HG03039 (cell line): ENCODE results near the gene LRP5.
"Not testable (repeated sequence)": the region's sequence is repeated elsewhere in the genome, so short reads cannot be mapped to it uniquely, and the experiment has no call there.

Source experiments
- ATAC-seq: cut with Tn5 transposase; IDR thresholded peaks from one replicate; pipeline ENCODE4 v1.9.1; 2021; ENCODE audit warnings: mild to moderate bottlenecking, moderate library complexity; ENCODE audit not compliant: unreplicated experiment

Gene LRP5

DNA sequence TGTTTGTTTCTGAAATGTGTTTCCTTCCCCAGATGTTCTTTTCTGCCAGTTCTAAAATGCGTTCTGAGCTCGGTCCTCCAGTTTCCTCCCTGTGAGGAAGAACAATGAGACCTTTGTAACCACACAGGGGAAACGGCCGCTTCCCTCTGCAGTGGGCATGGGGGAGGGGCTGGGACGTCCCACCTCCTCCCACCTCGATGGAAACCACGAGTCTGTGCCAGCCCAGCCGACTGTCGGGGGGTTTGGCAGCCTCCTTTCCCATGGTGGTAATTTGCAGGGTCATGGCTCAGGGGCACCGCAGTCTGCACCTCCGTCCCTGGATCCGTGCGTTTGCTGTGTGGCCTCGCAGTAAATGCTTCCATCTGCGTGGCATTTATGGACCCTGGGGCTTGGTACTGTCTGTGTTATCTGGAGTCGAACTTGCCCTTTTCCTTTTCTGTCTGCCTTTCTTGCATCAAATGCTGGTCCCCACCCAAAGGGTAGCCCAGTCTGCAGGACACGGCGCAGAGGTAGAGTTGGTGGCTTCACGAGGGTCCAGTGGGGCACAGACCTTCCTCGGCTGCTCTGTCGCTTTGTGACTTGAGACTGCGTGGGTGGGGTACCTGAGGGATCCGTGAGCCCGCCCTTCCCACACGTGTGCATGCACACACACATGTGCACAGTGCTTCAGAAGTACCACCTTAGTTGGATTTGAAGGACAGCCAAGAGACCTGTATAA lies 16.1 kb downstream of the LRP5 start:
- no peak for ATAC-seq

DNA sequence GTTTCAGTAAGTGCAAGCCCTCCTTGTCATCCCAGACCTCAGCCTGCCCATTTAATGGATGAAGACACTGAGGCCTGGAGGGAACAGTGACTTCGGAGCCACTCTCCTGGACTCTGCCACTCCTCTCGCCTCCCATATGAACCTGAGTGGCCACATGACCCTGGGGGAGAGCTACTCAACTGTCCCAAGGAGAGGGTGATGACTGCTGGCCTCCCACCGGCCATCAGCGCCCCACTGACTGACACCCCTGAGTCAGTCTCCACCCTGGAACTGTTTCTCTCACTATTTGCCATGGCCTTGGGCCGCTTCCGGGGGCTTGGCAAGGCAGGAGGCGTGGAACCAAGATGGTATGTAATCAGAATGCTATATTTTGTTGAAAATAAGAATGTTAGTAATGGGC lies 17.1 kb downstream of the LRP5 start:
- ATAC-seq = no peak

DNA sequence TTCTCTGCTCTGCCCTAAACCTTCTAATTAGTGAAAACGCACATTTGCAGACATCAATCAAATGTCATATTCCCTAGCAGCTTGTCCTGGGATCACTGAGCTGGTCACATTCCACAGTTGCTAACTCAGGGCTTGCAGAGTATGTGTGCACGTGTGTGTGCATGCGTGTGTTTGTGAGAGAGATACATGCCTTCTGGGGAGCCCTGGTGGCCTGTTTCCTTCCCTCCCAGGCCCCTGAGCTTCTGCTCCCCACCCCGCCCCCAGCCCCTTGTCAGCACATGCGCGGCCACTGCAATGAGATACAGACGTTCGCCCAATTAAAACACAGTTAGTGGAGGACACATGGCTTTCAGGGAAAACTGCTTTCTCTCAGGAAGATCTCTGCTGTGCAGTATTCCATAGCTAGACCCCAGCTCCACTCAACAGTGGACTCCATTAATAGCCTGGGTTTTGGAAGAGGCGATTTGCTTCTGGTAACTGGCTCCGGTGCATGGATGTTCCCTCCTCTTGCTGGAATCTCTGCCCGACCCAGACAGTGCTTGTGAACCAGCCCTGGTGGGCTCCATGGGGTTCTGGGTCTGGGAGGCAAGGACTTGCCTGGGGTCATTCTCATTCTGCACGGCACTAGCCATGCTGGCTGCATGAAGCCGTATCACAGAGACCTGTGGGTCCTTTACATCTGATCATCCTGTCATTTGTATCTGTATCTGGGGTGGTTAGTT lies 17.7 kb downstream of the LRP5 start:
- no peak for ATAC-seq

DNA sequence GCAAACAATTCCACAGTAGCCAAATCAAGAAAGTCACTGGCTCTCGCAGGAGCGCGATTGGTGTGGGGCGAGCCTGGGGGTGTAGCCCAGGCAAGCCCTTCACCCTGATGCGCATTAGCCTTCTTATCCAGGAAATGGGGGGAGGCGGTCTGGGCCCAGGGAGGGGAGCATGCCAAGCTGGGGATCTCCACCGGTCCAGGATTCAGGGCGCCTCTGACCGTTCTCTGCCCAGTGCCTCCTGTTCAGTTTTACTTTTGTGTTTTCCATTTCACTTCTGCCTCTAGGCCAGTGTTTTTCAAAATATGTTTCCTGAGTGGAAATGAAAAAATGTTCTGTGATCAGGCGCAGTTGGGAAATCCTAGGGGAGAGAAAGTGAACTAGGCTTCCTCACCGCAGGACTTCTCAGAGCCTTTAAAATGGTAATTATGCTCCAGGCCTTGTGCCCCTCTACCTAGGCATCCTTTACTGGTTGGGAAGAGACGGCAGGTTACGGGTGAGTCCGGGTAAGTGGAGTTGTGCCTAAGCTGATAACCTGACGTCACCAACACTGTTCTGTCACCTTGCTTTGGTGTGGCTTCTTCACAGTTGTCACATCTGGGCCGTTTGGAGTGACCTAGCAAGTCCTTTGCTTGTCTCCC lies 18.4 kb downstream of the LRP5 start:
- no peak for ATAC-seq

DNA sequence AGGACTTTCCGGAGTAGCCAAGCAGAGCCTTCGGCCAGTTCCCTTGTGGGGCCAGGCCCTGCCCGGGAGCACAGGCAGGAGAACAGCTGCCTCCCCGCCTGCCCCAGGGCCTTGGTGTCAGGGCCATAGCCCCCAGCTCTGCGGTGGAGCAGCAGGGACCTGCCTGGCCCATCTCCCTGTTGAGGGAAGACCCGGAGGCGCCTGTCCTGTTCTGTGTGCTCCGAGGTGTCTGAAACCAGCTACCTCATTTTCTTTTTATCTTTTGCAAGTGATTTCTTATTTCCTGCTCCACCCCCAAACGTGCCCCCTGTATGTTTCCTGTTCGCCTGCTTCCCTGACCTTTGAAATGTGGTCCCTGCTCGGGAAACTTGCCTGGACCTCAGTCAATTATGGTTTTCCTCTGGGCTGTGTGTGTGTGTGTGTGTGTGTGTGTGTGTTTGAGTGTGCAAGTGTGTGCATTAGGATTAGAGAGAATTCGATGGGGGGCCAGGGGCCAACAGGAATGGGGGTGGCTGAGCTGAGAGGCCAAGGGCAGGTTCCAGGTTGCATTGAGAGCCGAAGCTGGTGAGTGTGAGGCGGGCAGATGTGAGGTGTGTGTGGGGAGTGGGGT lies 19.1 kb downstream of the LRP5 start:
- ATAC-seq = no peak

DNA sequence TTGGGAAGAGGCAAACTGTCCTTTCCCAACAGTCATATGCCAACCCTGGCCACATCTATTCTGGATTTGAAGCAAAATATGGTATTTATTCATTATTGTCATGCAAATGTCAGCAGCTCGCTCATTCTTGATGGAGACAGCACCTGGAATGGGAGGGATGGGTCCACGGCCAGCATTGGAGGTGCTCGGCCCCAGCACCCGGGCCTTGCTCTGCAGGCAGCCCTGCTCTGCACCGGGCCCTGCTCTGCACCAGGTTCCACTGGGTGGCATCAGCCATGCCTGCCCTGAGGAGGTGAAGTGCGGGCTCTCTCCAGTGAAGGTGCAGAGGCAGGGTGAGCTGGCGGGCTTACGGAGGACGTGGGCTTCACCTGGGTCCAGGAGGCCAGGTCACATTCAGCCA lies 19.8 kb downstream of the LRP5 start:
- ATAC-seq = no peak

DNA sequence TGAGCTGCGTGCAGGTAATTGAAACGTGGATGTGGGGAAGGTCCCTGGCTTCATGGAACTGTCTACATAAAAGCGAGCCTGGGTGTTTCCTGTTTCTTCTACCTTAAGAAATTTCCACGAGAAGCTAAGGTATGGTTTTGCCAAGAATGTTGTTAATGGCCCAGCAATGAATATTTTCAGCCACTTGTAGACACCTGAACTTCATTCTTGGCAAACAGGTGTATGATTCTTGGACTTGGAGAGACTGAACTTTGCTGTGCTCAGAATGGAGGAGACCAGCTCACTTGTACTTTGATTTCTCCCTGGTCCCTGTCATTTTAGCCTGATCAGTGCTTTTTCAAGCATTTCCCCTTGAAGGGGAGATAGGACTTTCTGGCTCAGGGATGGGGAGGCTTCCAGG lies 20.8 kb downstream of the LRP5 start:
- no peak for ATAC-seq

DNA sequence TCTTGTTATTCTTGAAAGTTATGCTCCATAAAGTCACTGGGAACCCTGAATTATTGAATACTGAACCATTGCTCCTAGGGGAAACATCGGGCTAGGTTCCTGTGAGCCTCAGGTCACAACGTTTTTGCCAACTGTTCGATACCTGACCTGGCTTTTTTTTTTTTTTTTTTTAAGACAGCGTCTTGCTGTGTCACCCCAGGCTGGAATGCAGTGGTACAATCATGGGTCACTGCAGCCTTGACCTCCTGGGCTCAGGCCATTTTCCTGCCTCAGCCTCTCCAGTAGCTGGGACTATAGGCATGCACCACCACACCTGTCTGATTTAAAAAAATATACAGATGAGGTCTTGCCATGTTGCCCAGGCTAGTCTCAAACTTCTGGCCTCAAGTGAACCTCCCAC lies 22.5 kb downstream of the LRP5 start:
- ATAC-seq = no peak

DNA sequence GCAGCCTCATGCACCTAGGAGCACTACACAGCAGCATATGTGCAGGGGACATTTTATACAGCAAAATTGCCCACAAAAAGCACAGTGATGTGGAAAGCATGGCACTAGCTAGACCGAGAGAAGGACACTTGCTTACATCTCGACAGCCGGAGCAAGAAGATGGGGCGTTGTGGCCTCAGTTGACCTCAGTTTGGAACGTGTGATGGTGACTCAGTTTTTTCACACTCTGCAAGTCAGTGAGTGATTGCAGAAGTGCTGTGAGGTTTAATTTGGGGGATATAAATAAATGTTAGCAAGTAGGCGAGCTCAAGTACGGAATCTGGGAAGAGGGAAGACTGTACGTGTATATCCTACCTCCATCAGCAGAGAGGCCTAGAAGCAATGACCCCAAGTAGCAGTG lies 23.3 kb downstream of the LRP5 start:
- ATAC-seq = no peak

DNA sequence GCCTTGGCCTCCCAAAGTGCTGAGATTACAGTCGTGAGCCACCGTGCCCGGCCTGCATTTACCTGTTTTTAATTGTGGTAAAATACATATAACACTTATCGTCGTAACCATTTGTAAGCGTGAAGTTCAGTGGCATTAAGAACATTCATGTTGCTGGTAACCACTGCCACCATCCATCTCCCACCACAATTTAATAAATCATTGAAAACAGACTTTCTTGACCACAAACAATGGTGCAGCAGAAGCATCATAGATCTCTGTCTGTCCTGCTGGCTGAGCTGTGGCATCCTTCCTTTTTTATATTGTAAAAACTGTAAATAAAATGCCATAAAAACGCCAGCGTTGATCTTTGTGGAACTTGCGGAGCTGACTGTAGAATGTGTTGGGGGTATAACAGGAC lies 24.3 kb downstream of the LRP5 start:
- no peak for ATAC-seq

DNA sequence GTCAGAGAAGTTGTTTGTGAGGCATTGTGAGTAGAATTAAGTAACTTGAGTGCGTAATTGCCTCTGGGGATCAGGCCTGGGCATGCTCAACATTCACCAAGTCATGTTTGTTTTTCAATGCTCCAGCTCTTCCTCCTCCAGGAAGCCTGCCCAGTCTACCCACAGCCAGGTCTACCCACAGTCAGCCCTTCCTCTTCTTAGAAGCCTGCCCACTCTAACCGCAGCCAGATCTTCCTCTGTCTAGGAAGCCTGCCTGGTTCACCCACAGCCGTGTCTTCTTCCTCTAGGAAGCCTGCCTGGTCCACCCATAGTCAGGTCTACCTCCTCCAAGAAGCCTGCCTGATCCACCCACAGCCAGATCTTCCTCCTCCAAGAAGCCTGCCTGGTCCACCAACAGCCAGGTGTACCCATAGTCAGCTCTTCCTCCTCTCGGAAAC lies 25.0 kb downstream of the LRP5 start:
- no peak for ATAC-seq

DNA sequence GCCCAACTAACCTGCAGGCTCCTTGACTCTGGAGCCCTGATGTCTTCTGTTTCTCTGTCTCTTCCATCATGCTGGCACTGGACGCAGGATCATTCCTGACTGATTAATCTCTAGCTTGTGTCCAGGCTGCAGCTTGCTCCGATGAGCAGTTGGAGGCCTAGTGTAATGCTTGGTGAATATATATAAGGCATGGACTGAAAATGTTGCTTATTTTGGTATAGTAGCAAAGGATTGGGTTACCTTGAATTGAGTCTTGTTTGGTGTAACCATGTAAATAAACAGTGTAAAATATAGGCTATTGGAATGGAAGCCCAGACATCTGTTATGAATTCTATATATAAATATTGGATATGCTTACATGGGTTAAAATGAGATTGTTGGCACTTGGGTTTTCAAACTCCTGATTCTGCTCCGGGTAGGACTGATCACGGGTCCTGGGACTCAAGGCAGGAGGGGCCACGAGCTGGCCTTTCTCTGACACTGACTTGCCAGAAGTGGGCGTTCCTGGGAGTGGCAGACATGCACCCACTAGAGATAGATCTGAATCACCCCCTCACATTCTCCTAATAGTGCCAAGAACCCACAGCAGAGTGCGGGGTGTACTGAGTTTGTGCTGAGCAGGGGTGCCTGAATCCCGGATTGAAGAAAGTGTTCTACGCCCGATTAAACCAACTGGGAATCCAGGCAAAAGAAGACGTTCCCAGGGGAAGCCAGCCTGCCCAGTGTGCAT lies 25.8 kb downstream of the LRP5 start:
- ATAC-seq = no peak

DNA sequence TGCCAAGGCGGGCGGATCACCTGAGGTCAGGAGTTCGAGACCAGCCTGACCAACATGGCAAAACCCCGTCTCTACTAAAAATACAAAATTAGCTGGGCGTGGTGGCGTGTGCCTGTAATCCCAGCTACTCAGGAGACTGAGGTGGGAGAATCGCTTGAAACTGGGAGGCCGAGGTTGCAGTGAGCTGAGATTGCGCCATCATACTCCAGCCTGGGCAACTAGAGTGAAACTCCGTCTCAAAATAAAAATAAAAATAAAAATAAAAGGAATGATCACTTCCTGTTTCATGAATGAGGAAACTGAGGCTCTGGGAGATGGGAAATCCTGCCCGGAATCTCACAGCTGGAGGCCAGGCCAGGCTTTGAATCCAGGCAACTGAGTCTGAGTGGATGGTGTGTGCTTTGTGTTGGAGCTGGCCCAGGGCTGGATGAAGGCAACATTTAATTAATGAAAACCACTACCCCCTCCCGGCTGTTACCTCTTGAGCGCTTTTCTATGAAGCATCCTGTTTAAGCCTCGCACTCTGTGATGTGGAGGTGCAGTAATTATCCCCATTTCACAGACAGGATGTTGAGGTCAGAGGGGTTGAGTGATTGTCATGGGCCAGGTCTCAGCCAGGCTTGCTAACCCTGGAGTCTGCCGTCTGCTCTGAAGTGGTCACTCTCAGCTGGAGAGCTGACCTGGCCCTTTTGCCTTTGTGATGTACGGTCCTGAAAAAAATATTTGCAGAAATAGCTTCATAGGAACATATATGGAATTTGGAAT lies 27.8 kb downstream of the LRP5 start:
- ATAC-seq = no peak

DNA sequence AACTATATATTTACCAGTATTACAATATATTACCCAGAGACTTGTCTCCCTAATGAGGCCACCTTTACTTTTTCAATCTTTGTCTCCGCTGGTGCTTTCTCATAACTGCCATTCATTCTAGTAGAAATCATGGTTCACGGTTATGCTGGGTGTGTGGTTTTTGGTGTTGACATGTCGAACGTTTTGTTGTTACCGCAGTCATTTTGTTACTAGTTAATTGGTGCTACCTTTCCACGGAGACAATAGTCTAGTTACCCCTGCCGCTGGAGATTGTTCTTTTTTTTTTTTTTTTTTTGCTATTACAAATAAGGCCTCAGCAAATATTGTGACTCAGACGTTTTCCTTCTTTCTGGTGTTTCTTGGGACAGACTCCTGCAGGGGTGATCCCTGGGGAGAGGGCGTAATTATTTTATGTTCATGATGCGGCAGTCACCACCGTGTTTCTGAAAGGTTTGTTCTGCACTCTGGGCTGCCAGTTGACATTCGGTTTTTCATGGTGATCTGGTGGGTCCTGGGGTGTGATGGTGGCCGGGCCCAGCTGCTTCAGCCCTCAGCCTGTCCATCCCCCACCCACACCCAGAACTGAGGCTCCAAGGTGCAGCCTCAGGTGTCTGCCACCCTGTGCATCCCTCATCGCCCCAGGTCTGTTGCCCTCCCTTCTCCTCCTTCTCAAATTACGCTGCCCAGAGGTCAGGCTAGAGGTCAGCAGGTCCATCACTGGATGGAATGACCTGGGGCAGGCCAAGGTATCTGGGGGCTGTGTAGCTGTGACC lies 28.6 kb downstream of the LRP5 start:
- ATAC-seq = no peak

DNA sequence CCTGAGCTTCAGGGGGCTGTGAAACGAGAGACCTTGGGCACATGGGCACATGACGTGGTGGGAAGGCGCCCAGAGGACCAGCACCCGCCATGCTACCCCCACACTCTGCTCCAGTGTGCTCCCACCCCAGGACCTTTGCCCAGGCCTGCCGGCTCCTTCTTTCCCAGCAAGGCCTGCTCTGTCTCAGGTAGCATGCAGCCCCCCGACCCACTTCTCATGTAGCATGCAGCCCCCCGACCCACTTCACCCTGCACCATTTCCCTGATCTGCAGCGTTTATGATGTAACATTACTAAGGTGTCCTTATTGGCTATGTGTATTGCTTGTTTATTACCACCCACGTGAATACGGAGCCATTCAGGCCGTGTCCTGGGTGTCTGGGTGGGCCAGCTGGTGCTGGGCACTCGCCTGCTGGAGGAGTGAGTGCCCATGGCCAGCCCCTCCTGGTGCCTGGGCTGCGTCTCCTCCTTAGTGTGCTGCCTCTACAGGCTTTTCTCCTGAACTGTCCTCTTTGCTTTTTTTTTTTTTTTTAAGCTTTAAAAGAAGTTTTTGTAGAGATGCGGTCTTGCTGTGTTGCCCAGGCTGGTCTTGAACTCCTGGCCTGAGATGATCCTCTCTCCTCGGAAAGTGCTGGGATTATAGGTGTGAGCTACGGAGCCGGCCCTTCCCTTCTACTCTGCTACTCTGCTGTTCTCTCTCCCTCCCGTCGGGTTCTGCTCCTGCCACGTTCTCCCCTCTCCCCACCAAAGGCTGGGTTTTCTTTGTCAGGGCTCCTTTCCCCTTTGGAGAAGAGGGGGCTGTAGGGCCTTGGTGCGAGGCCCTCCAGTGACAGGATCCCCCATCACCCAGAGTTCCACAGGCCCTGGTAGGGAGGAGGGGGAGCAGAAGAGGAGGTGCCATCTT lies 29.4 kb downstream of the LRP5 start:
- ATAC-seq = no peak

DNA sequence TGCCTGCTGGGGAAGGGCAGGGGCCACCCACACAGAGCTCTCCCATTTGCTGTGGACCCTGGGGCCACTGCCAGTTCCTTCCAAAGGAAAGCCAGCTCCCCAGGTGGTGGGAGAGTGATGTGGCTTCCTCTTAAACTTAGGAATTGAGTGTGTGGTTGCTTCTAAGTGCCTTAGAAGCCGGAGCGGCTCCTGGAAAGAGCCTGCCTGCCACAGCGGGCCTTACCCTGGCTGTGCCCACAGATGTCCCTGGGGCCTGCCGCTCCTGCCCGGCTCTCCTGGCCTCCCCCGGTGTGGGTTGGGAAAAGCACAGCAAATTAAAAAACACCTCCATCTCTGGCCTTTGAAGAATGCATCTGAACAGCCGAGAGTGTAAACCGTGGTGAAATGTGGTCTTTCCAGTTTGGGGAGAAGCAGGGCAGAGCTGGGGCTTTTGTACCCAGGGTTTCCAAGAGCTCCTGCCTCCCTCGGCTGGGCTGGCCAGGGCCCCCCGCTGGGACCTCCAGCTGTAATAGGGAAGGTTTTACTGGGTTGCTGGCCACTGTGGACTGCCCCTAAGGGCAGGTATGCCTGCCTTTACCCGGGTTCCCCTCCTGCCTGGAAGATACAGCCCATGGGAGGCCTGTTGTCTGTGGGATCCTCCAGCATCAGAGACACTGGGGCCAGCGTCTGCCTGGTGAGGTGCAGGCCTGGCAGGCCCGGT lies 30.2 kb downstream of the LRP5 start:
- no peak for ATAC-seq

DNA sequence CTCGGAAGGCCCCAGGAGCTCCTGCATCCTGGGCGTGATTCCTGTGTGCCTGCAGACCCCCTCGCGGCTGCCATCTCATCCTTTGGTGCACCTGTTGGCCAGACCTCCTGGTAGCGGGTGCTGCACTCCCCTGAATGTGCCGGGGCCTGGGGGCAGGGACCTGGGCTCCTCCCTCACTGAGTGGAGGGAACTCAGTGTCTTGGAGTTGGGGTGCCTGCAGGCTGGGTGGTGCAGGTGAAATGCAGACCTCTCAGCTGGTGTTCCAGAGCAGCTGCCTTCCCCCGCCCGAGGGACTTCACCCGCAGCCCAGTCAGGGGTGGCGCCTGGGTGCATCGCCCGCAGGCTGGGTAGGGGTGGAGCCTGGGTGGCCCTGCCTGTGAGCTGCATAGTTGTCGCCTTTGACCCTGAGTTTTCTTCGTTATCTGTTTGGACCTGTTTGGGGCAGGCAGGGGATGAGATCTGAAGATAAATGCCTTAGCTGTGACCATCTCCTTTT lies 31.4 kb downstream of the LRP5 start:
- ATAC-seq = no peak

DNA sequence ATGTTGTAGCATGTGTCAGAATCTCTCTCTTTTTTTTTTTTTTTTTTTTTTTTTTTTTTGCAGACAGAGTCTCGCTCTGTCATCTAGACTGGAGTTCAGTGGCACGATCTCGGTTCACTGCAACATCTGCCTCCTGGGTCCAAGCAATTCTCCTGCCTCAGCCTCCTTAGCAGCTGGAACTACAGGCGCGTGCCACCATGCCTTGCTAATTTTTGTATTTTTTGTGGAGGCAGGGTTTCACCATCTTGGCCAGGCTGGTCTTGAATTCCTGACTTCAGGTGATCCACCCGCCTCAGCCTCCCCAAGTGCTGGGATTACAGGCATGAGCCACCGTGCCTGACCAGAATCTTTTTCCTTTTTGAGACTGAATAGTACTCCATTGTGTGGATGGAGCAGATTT lies 32.4 kb downstream of the LRP5 start:
- not testable (repeated sequence) for ATAC-seq
